Testis (tissue), 5 donors: ENCODE data around the gene TMEM86A. TPM values are rescaled to one million over a fixed set of nuclear protein-coding genes. Genes with fewer than 3 reads are reported as not detected.
"Not testable (repeated sequence)": the region's sequence is repeated elsewhere in the genome, so short reads cannot be mapped to it uniquely, and the experiment has no call there.

Experiments
- DNase-seq: peaks from one replicate; pipeline ENCODE4 v3.0.0-alpha.2; 2019
- H3K27ac ChIP-seq, 2 donors: fragments of 200-600 bp; sonication (generic); one replicate each; pipeline ENCODE4 v1.5.1; 2019
- H3K27me3 ChIP-seq: fragments of 200-600 bp; sonication (generic); one replicate; pipeline ENCODE4 v1.5.1; 2019
- H3K36me3 ChIP-seq: fragments of 200-600 bp; sonication (generic); one replicate; pipeline ENCODE4 v1.5.1; 2017; ENCODE audit warnings: low read depth; ENCODE audit errors: missing control alignments
- H3K4me1 ChIP-seq: fragments of 200-600 bp; sonication (generic); one replicate; pipeline ENCODE4 v1.5.1; 2019
- H3K4me3 ChIP-seq, 2 donors: fragments of 200-600 bp; sonication (generic); one replicate each; pipeline ENCODE4 v1.5.1; 2017 to 2019
- H3K9me3 ChIP-seq: fragments of 200-600 bp; sonication (generic); one replicate; pipeline ENCODE4 v1.5.1; 2017
- POLR2A ChIP-seq: fragments of 450-650 bp; IDR thresholded peaks from one replicate; pipeline ENCODE4 v1.6.1; 2017; ENCODE audit warnings: antibody characterized with exemption, mild to moderate bottlenecking, moderate library complexity
- WGBS, 2 donors: methylation state at CpG; one replicate each; pipeline ENCODE4 v1.1.5; 2018; 5-methylcytosine and 5-hydroxymethylcytosine counted together
- intact Hi-C: fragments of 100-400 bp; cut with DNase I; formaldehyde crosslinking; loops from one replicate; pipeline ENCODE4 v1.15.1; 2023; ENCODE audit warnings: low total_unique reads
- long read RNA-seq, 2 donors: transcript quantifications; one replicate each; lab custom pipeline, GENCODE V29; 2026
- polyA plus RNA-seq: library from polyadenylated mRNA; stranded (reverse); fragments of 350-450 nt; fragmentation: Illumina TruSeq; extraction: RNeasy Lipid Tissue Mini Kit (QIAGEN cat#74804); gene quantifications from one replicate; pipeline ENCODE4 v1.2.3, GENCODE V29; 2014; ENCODE audit warnings: low read depth, low replicate concordance; ENCODE audit not compliant: insufficient read depth
- total RNA-seq, 2 donors: library from RNA; depleted of rRNA; stranded (reverse); fragments of >200 nt; gene quantifications; one replicate each; pipeline ENCODE4 v1.2.3, GENCODE V29; 2016
- TF ChIP-seq, protein P1 (sequence below), 3 experiments: fragments of 450-650 bp in 2 of 3; fragments of 200-600 bp in 1 of 3; sonication (generic) in 1 of 3; IDR thresholded peaks; one replicate each; pipeline ENCODE4 v1.5.1; 2016 to 2019; ENCODE audit warnings: antibody characterized with exemption in 3 of 3, mild to moderate bottlenecking in 2 of 3, moderate library complexity in 1 of 3

TMEM86A gene, protein sequence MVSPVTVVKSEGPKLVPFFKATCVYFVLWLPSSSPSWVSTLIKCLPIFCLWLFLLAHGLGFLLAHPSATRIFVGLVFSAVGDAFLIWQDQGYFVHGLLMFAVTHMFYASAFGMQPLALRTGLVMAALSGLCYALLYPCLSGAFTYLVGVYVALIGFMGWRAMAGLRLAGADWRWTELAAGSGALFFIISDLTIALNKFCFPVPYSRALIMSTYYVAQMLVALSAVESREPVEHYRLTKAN
- total RNA-seq = 1 to 10 TPM; 6.1 to 8.3 TPM
- polyA plus RNA-seq = 5.8 TPM
- long read RNA-seq, donor 1, partial matches to known transcripts = 0 of 4 reads
- long read RNA-seq, donor 1, other reads (novel, unspliced or antisense) = 0 of 4 reads
- long read RNA-seq, donor 2, partial matches to known transcripts = 0 of 3 reads
- long read RNA-seq, donor 2, other reads (novel, unspliced or antisense) = 0 of 3 reads

DNA sequence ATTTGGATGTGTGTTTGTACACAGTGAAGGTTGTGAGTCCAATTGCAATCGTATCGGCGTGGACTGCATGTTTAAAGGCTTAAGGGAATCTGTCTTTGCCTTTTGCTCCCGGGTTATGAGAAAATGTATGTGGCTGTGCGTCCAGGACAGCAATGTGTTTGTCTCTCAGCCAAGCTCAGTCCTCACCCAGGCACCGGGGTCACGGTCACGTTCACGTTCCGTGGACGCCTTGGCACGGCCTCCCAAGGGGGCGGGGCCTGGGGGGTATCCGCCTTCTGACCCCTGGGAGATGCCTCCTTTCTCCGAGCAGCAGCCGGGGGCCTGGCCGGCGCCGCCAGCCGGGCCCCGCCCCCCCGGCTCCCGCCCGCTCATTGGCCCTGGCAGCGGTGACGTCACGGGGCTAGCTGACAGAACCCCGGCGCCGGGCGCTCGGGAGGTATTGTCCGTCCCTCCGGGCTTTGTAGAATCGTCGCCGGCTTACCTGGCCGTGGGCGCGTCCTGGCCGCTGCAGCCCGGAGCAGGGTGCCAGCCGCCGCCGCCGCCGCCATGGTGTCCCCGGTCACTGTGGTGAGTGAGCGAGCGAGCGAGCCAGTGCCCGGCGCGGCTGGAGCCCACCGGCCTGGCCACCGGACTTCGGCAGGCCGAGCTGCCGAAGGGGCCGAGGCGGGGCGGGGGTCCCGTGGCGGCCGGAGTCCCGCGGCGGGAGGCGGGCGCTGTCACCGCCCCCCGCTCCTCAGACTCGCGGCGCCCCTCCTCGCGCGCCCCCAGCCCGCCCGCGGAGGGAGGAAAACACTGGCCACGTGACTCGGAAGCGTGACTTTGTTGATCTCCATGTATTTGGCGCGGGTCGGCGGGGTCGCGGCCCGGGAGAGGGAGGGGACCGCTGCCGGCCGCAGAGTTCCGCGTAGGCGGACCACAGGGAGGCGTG, at the start of gene TMEM86A:
TMEM86A (plus strand) TSS at position 439 of the 928 bp plus-strand sequence; CDS start at position 547, 108 bp downstream.
- intact Hi-C loops = no loop called here
- WGBS, 2 donors = 0% methylated on average over 8 to 51 of the region's 98 CpGs
- Histone ChIP-seq H3K9me3 (no peaks in the 10 kb centered on the region), H3K4me3 (peak within 1 kb of the TSS; percentile 81 to 97), H3K27me3 (no peaks in the 10 kb centered on the region), H3K36me3 (no peaks in the 10 kb centered on the region), H3K27ac (peak within 1 kb of the TSS; percentile 86 to 87), H3K4me1 (peaks cover 19% of the 10 kb centered on the region)
- peak; percentile 96 for DNase-seq
- peak; percentile 53 for TF ChIP-seq POLR2A
- TF ChIP-seq, protein P1, sequence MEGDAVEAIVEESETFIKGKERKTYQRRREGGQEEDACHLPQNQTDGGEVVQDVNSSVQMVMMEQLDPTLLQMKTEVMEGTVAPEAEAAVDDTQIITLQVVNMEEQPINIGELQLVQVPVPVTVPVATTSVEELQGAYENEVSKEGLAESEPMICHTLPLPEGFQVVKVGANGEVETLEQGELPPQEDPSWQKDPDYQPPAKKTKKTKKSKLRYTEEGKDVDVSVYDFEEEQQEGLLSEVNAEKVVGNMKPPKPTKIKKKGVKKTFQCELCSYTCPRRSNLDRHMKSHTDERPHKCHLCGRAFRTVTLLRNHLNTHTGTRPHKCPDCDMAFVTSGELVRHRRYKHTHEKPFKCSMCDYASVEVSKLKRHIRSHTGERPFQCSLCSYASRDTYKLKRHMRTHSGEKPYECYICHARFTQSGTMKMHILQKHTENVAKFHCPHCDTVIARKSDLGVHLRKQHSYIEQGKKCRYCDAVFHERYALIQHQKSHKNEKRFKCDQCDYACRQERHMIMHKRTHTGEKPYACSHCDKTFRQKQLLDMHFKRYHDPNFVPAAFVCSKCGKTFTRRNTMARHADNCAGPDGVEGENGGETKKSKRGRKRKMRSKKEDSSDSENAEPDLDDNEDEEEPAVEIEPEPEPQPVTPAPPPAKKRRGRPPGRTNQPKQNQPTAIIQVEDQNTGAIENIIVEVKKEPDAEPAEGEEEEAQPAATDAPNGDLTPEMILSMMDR (IDR thresholded peaks at IDR 0.05) = no peak

DNA sequence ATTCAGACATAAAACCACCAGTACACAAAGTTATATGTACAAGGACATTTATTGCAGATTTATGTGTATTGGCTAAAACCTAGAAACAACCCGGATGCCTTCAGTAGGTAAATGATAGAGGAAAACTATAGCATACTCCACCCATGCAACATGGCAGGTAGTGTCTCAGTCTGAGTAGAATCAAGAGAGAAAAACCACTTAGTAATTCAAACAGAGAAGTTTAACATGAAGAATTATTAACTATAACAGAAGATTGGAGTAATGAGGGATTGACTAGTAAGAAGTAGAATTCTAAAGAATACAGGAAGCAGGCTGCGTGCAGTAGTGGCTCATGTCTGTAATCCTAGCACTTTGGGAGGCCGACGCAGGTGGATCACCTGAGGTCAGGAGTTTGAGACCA, 48.2 kb upstream of the TMEM86A start:
- Histone ChIP-seq H3K27me3 (no peaks in the 10 kb centered on the region), H3K4me1 (no peaks in the 10 kb centered on the region), H3K36me3 (no peaks in the 10 kb centered on the region), H3K9me3 (no peaks in the 10 kb centered on the region), H3K27ac (no peak overlapping the region), H3K4me3 (no peak overlapping the region)
- DNase-seq = no peak
- intact Hi-C loops = no loop called here
- TF ChIP-seq POLR2A = no peak
- TF ChIP-seq, protein P1 (IDR thresholded peaks at IDR 0.05) = no peak
- WGBS, 2 donors = 43 to 71% methylated on average over 4 of the region's 4 CpGs

DNA sequence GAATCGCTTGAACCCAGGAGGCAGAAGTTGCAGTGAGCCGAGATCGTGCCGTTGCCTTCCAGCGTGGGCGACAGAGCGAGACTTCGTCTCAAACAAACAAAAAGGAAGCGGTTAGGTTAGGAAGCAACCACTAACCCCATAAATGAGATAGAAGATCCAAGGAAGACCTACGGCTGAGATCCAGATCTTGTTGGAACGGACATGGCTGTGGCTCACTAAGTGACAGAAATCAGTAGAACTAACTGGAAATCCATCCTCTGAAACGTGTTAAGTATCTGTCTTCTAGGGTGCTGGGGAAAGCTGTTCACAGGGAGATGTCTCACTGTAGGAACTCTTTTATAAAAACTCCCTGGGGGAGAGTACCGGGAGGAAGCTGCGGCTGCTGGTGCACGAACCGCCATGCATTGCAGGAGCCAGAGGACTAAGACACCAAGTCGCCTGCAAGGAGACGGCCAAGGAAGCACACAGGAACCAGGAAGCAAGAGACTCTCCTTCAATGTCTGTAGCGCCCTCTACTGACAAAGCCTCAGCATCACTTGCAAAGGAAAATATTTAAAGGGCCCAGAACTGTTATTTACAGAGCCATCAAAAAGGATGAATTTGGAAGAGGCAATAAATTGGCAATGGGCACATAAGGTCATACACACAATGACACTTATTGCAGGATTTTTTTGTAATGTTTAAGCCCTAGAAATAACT, 47.6 kb upstream of the TMEM86A start:
- DNase-seq = peak; percentile 84
- intact Hi-C loops = no loop called here
- no peaks in the 10 kb centered on the region for H3K27me3 ChIP-seq
- H3K9me3 ChIP-seq = no peaks in the 10 kb centered on the region
- no peaks in the 10 kb centered on the region for H3K36me3 ChIP-seq
- H3K4me3 ChIP-seq = peak overlapping the region; percentile 12
- H3K4me1 ChIP-seq = no peaks in the 10 kb centered on the region
- TF ChIP-seq, protein P1 (IDR thresholded peaks at IDR 0.05) = peak; percentile 7 to 62 (median 58)
- TF ChIP-seq POLR2A = no peak
- 48 to 52% methylated on average over 19 of the region's 19 CpGs for WGBS, 2 donors
- H3K27ac ChIP-seq = no peak overlapping the region

DNA sequence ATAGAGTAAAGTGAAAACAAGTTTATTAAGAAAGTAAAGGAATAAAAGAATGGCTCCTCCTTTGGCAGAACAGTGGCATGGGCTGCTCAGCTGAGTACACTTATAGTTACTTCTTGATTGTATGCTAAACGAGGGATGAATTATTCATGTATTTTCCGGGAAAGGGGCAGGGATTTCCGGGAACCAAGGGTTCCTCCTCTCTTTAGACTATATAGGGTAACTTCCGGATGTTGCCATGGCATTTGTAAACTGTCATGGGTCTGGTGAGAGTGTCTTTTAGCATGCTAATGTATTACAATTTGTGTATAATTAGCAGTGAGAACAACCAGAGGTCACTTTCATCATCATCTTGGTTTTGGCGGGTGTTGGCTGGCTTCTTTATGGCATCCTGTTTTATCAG, 40.9 kb upstream of the TMEM86A start:
- intact Hi-C loops = no loop called here
- DNase-seq = no peak
- Histone ChIP-seq H3K9me3 (no peaks in the 10 kb centered on the region), H3K36me3 (no peaks in the 10 kb centered on the region), H3K4me3 (no peak overlapping the region), H3K27me3 (no peaks in the 10 kb centered on the region), H3K27ac (no peak overlapping the region), H3K4me1 (no peaks in the 10 kb centered on the region)
- TF ChIP-seq, protein P1 (IDR thresholded peaks at IDR 0.05) = no peak
- no peak for TF ChIP-seq POLR2A
- WGBS, 2 donors = 89 to 98% methylated on average over 5 of the region's 5 CpGs

DNA sequence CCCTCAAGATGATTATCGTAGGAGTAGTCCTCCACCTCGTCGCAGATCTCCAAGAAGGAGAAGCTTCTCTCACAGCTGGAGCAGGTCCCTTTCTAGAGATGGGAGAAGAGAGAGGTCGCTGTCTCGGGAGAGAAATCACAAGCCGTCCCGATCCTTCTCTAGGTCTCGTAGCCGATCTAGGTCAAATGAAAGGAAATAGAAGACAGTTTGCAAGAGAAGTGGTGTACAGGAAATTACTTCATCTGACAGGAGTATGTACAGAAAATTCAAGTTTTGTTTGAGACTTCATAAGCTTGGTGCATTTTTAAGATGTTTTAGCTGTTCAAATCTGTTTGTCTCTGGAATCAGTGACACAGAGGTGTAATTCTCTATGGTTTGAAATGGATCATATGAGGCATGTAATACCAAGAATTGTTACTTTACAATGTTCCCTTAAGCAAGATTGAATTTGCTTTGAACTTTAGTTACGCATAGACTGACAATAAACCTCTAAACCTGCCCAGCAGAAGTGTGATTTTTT, 33.2 kb upstream of the TMEM86A start:
- intact Hi-C loops, H3K36me3 ChIP-seq, H3K27ac ChIP-seq, DNase-seq, H3K27me3 ChIP-seq, H3K4me1 ChIP-seq, H3K9me3 ChIP-seq, H3K4me3 ChIP-seq: not testable (repeated sequence)
- 58 to 84% methylated on average over 10 of the region's 10 CpGs for WGBS, 2 donors
